HCT116 (cell line): ENCODE measurements around the gene KDM4D. TPM values are rescaled to one million over a fixed set of nuclear protein-coding genes. Genes with fewer than 3 reads are reported as not detected.

Experiments used
- ATAC-seq: fragments of 200-7000 bp; cut with Tn5 transposase; 2 replicates; pipeline ENCODE4 v1.9.1; 2020; ENCODE audit warnings: mild to moderate bottlenecking, moderate library complexity
- BruUV-seq: library from RNA; stranded (reverse); fragments of 400-500 nt; replicated peaks from 2 replicates; lab custom pipeline; 2021; lab: Mats Ljungman, UMichigan
- CTCF ChIA-PET: fragments of 300-600 bp; sonication (Branson Sonifier 250); formaldehyde crosslinking; loops from one replicate; lab custom pipeline; 2021; ENCODE audit warnings: antibody characterized with exemption; lab: Charles Lee
- POLR2A ChIA-PET: fragments of 300-600, 350-600 bp; sonication (Branson Sonifier 250); formaldehyde crosslinking; loops from one replicate; lab custom pipeline; 2021; ENCODE audit warnings: antibody characterized with exemption; lab: Charles Lee
- RAD21 ChIA-PET, 2 experiments: fragments of 300-600 bp; sonication (Branson Sonifier 250); formaldehyde crosslinking; loops; one replicate each; lab custom pipeline; 2023; ENCODE audit warnings: low total read pairs in 2 of 2; ENCODE audit not compliant: uncharacterized antibody in 2 of 2, unreplicated experiment in 2 of 2, low non-redundant PET in 1 of 2; lab: Charles Lee
- DNase-seq: peaks from one replicate; pipeline ENCODE4 v3.0.0-alpha.2; 2010; ENCODE audit warnings: low read depth, low spot score
- H2AFZ ChIP-seq: fragments of 200-600 bp; shearing (Covaris generic), sonication (generic); 2 replicates; pipeline ENCODE4 v1.6.1; 2017; ENCODE audit warnings: low read depth, mixed run types, mixed read lengths, antibody characterized with exemption, low read length; ENCODE audit not compliant: poor library complexity, severe bottlenecking
- H3K27ac ChIP-seq: 2 replicates; pipeline ENCODE4 v1.5.1; 2012; ENCODE audit warnings: low read depth, low read length
- H3K27me3 ChIP-seq: fragments of 200-600 bp; sonication (generic); 2 replicates; pipeline ENCODE4 v1.6.1; 2016; ENCODE audit warnings: mixed run types, low read length, mixed read lengths; ENCODE audit not compliant: insufficient read depth
- H3K36me3 ChIP-seq, 2 experiments: fragments of 200-500 bp in 1 of 2; fragments of 200-600 bp in 1 of 2; sonication (Bioruptor generic) in 1 of 2; sonication (generic) in 1 of 2; 2 replicates each; pipeline versions ENCODE4 v1.5.1 to v1.6.1; 2014 to 2016; ENCODE audit warnings: low read length in 2 of 2, inconsistent platforms in 1 of 2, mixed read lengths in 1 of 2, mixed run types in 1 of 2; ENCODE audit not compliant: insufficient read depth in 2 of 2, control insufficient read depth in 1 of 2
- H3K4me1 ChIP-seq, 2 experiments: fragments of 200-600 bp in 1 of 2; sonication (generic) in 1 of 2; 2 replicates each; pipeline versions ENCODE4 v1.5.1 to v1.6.1; 2012 to 2017; ENCODE audit warnings: low read length in 2 of 2, inconsistent platforms in 1 of 2, mild to moderate bottlenecking in 1 of 2, mixed read lengths in 1 of 2, mixed run types in 1 of 2, moderate library complexity in 1 of 2; ENCODE audit not compliant: insufficient read depth in 2 of 2, control insufficient read depth in 1 of 2
- H3K4me2 ChIP-seq: fragments of 200-600 bp; sonication (generic); 2 replicates; pipeline ENCODE4 v1.6.1; 2017; ENCODE audit warnings: mixed run types, low read length, mixed read lengths
- H3K4me3 ChIP-seq, 2 experiments: fragments of 200-600 bp in 1 of 2; sonication (generic) in 1 of 2; replicated peaks in 1 of 2; 2 replicates each; pipeline ENCODE4 v1.5.1; 2011 to 2016; ENCODE audit warnings: low read length in 2 of 2, control low read depth in 1 of 2, low read depth in 1 of 2, mild to moderate bottlenecking in 1 of 2, mixed read lengths in 1 of 2, mixed run types in 1 of 2
- H3K79me2 ChIP-seq: fragments of 200-600 bp; sonication (generic); 2 replicates; pipeline ENCODE4 v1.6.1; 2017; ENCODE audit warnings: mild to moderate bottlenecking, mixed run types, low read length, moderate library complexity, mixed read lengths; ENCODE audit not compliant: insufficient read depth
- H3K9ac ChIP-seq: fragments of 200-600 bp; sonication (generic); 2 replicates; pipeline ENCODE4 v1.6.1; 2016; ENCODE audit warnings: low read length, mixed read lengths
- H3K9me2 ChIP-seq: fragments of 200-600 bp; sonication (generic), shearing (Covaris generic); 2 replicates; pipeline ENCODE4 v1.6.1; 2017; ENCODE audit warnings: mixed run types, mild to moderate bottlenecking, moderate library complexity; ENCODE audit not compliant: insufficient read depth
- H3K9me3 ChIP-seq, 2 experiments: fragments of 200-500 bp in 1 of 2; fragments of 200-600 bp in 1 of 2; sonication (Bioruptor generic) in 1 of 2; sonication (generic) in 1 of 2; 2 replicates each; pipeline ENCODE4 v1.6.1; 2014 to 2017; ENCODE audit warnings: low read length in 2 of 2, mixed read lengths in 2 of 2, inconsistent platforms in 1 of 2, low read depth in 1 of 2, mild to moderate bottlenecking in 1 of 2, mixed run types in 1 of 2, moderate library complexity in 1 of 2; ENCODE audit not compliant: control insufficient read depth in 1 of 2, insufficient read depth in 1 of 2
- H4K20me1 ChIP-seq: fragments of 200-600 bp; sonication (generic), shearing (Covaris generic); 2 replicates; pipeline ENCODE4 v1.6.1; 2017; ENCODE audit warnings: mixed run types, mild to moderate bottlenecking, moderate library complexity; ENCODE audit not compliant: insufficient read depth
- ATF3 ChIP-seq: IDR thresholded peaks from 2 replicates; pipeline ENCODE4 v1.6.1; 2012
- CBX3 ChIP-seq: IDR thresholded peaks from 2 replicates; pipeline ENCODE4 v1.6.1; 2012; ENCODE audit warnings: low read depth
- CTCF ChIP-seq, 3 experiments: fragments of 200-600 bp in 1 of 3; sonication (generic) in 1 of 3; IDR thresholded peaks in 2 of 3; conservative IDR thresholded peaks in 1 of 3; 2 replicates each; pipeline ENCODE4 v1.5.1; 2012 to 2017; ENCODE audit warnings: low read depth in 2 of 3, low read length in 2 of 3, antibody characterized with exemption in 1 of 3, borderline replicate concordance in 1 of 3, control low read depth in 1 of 3, mild to moderate bottlenecking in 1 of 3, mixed read lengths in 1 of 3, mixed run types in 1 of 3, moderate library complexity in 1 of 3; ENCODE audit not compliant: insufficient read depth in 1 of 3
- EGR1 ChIP-seq: IDR thresholded peaks from 2 replicates; pipeline ENCODE4 v1.6.1; 2012; ENCODE audit warnings: low read depth
- ELF1 ChIP-seq: IDR thresholded peaks from 2 replicates; pipeline ENCODE4 v1.6.1; 2012; ENCODE audit warnings: low read depth, borderline replicate concordance
- EZH2phosphoT487 ChIP-seq: fragments of 200-600 bp; IDR thresholded peaks from 2 replicates; pipeline ENCODE4 v1.6.1; 2018; ENCODE audit warnings: antibody characterized with exemption, borderline replicate concordance
- FOSL1 ChIP-seq: IDR thresholded peaks from 2 replicates; pipeline ENCODE4 v1.6.1; 2012; ENCODE audit warnings: low read depth
- MAX ChIP-seq: IDR thresholded peaks from 2 replicates; pipeline ENCODE4 v1.6.1; 2012
- POLR2A ChIP-seq: IDR thresholded peaks from 2 replicates; pipeline ENCODE4 v1.7.0; 2011; ENCODE audit warnings: borderline replicate concordance; ENCODE audit not compliant: insufficient read depth, insufficient read length; ENCODE audit errors: extremely low read depth
- POLR2AphosphoS5 ChIP-seq: IDR thresholded peaks from 2 replicates; pipeline ENCODE4 v1.6.1; 2011; ENCODE audit warnings: mild to moderate bottlenecking, low read depth, low read length, moderate library complexity
- SP1 ChIP-seq: IDR thresholded peaks from 2 replicates; pipeline ENCODE4 v1.6.1; 2012; ENCODE audit warnings: low read depth
- YY1 ChIP-seq: IDR thresholded peaks from 2 replicates; pipeline ENCODE4 v1.6.1; 2011; ENCODE audit warnings: low read length, low read depth, moderate library complexity, mild to moderate bottlenecking; ENCODE audit not compliant: insufficient replicate concordance; ENCODE audit errors: extremely low read depth
- ZBTB33 ChIP-seq: IDR thresholded peaks from 2 replicates; pipeline ENCODE4 v1.6.1; 2011; ENCODE audit warnings: mild to moderate bottlenecking, low read length, moderate library complexity; ENCODE audit not compliant: insufficient replicate concordance; ENCODE audit errors: extremely low read depth
- ZFX ChIP-seq: fragments of 450-650 bp; IDR thresholded peaks from 2 replicates; pipeline ENCODE4 v1.6.1; 2017
- intact Hi-C: fragments of 100-400 bp; cut with micrococcal nuclease; formaldehyde crosslinking; loops from 2 replicates; pipeline ENCODE4 v1.10.0; 2022
- total RNA-seq: library from RNA; stranded (reverse); gene quantifications from one replicate; pipeline ENCODE4 v1.2.1, GENCODE V29; 2021; ENCODE audit not compliant: unreplicated experiment

KDM4D gene
- total RNA-seq, 1 experiment from 2014 or later: 2.1 TPM

- TF ChIP-seq MAX (no peak), POLR2AphosphoS5 (no peak), ELF1 (no peak), YY1 (no peak), POLR2A (no peak), ZFX (no peak), SP1 (no peak)
Observed at GRCh38 chr11:95028357-95028756, 54.8 kb downstream of the KDM4D start (continued).

- Histone ChIP-seq H3K27ac (no peak overlapping the region), H3K9ac (no peak overlapping the region)
- TF ChIP-seq CBX3: no peak
- no peak for TF ChIP-seq ZFX
- TF ChIP-seq, all 23 proteins: peak for 0
- DNase-seq: no peak
- intact Hi-C loops: no loop called here
- no peaks in the 10 kb centered on the region for H4K20me1 ChIP-seq
- H3K27me3 ChIP-seq: no peaks in the 10 kb centered on the region
- ChIA-PET RAD21 (no interaction called here), POLR2A (no interaction called here), CTCF (no interaction called here)
- no TSS peak for BruUV-seq
- H3K9me3 ChIP-seq: no peaks in the 10 kb centered on the region
- no peak overlapping the region for H3K4me3 ChIP-seq
- no peaks in the 10 kb centered on the region for H3K9me2 ChIP-seq
- ATAC-seq: no peak
- no peaks in the 10 kb centered on the region for H3K79me2 ChIP-seq
- no peaks in the 10 kb centered on the region for H3K36me3 ChIP-seq
- no peak overlapping the region for H2AFZ ChIP-seq
- H3K4me1 ChIP-seq: no peaks in the 10 kb centered on the region
- H3K4me2 ChIP-seq: no peak overlapping the region
Observed at GRCh38 chr11:95033051-95033450, 59.5 kb downstream of the KDM4D start.

- intact Hi-C loops: no loop called here
- Histone ChIP-seq H4K20me1 (no peaks in the 10 kb centered on the region), H3K9me2 (no peaks in the 10 kb centered on the region), H3K27me3 (no peaks in the 10 kb centered on the region), H2AFZ (no peak overlapping the region), H3K27ac (no peak overlapping the region), H3K4me3 (no peak overlapping the region), H3K4me2 (no peak overlapping the region), H3K4me1 (no peaks in the 10 kb centered on the region), H3K36me3 (no peaks in the 10 kb centered on the region), H3K9me3 (no peaks in the 10 kb centered on the region), H3K79me2 (no peaks in the 10 kb centered on the region), H3K9ac (no peak overlapping the region)
- ChIA-PET POLR2A (no interaction called here), CTCF (interaction anchor here (1.0 to 1.6 kb wide), 2 partner anchors 32 to 412 kb away, joined by 3 read pairs; partner anchors contain the start of gene SRSF8), RAD21 (no interaction called here)
- BruUV-seq: no TSS peak
- DNase-seq (no peak), ATAC-seq (no peak)
- no peak for TF ChIP-seq CBX3
- TF ChIP-seq SP1: no peak
- TF ChIP-seq FOSL1: no peak
- no peak for TF ChIP-seq ATF3
- TF ChIP-seq ZBTB33: no peak
- TF ChIP-seq ELF1: no peak
- no peak for TF ChIP-seq YY1
- TF ChIP-seq EGR1: no peak
- TF ChIP-seq POLR2AphosphoS5: no peak
- no peak for TF ChIP-seq CTCF (IDR thresholded peaks at IDR 0.05 in 2 of 3, conservative IDR thresholded peaks at IDR 0.05 in 1 of 3; ENCODE audit: borderline replicate concordance in 1 of 3, insufficient read depth in 1 of 3, low read depth in 2 of 3, low read length in 2 of 3)
- no peak for TF ChIP-seq MAX
- no peak for TF ChIP-seq EZH2phosphoT487
Observed at GRCh38 chr11:95035316-95035715, 61.8 kb downstream of the KDM4D start.
